Medulla oblongata (tissue), 1 donor: ENCODE data around the gene SAYSD1.
A peak's percentile ranks its signal among the peaks of the same experiment; 100 is the strongest.

Source experiments
- DNase-seq: peaks from one replicate; pipeline ENCODE4 v3.0.0-alpha.2; 2015; ENCODE audit errors: extremely low spot score

Gene SAYSD1

GRCh38 chr6:39108041-39108839 lies 6.7 kb downstream of the SAYSD1 start:
- no peak for DNase-seq

DNA sequence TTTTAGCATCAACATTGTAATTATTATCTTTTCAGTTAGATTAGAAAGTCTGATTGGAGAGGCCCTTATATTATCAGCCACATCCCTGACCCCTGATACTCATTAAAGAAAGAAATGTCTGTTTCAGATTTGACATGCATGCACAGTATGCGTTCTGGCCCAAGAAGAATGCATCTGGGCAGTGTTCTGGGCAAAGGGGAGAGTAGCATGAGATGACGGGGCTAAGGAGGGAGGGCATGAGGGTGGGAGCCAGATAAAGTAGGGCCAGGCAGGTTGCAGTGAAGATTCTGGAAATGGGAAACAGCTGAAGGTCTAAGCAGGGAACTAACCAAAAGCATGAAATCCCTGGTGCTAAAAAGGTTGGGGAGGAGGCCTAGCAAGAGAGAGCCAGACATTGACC lies 7.3 kb downstream of the SAYSD1 start:
- DNase-seq = no peak

DNA sequence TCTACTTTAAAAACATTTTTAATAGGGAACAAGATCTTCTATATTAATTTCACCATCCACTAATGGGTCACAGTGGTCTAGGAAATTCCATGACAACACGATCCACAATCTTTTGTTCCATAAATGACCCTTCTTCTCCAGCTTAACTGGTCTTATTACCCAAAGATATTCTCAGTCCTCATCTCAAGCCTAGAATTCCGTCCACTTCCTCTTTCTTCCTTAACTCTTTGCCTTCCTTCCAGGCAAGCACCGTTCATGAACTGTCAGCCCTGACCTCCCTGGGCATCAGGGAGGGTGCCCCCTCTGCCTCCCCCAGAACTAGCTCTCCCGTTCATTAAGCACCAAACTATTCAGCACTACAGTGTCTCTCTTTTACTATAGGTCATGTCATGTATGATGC lies 8.0 kb downstream of the SAYSD1 start:
- no peak for DNase-seq

- DNase-seq = no peak
Observed at GRCh38 chr6:39104528-39104927, 10.5 kb downstream of the SAYSD1 start.

DNA sequence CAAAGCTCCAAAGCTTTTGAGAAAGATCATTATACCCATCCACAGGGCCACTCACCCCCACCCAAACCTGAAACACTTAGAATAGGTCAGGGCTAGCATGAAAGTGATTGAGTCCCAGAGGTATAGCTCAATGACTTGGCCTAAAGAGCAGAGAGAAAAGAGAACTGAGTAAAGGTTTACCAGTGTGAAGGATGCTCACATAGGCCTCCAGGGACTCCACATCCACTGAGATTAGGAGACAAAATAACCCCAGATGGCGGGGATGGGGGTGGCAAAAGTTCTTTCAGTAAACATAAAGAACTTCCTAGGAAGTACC lies 12.2 kb downstream of the SAYSD1 start:
- DNase-seq = no peak

DNA sequence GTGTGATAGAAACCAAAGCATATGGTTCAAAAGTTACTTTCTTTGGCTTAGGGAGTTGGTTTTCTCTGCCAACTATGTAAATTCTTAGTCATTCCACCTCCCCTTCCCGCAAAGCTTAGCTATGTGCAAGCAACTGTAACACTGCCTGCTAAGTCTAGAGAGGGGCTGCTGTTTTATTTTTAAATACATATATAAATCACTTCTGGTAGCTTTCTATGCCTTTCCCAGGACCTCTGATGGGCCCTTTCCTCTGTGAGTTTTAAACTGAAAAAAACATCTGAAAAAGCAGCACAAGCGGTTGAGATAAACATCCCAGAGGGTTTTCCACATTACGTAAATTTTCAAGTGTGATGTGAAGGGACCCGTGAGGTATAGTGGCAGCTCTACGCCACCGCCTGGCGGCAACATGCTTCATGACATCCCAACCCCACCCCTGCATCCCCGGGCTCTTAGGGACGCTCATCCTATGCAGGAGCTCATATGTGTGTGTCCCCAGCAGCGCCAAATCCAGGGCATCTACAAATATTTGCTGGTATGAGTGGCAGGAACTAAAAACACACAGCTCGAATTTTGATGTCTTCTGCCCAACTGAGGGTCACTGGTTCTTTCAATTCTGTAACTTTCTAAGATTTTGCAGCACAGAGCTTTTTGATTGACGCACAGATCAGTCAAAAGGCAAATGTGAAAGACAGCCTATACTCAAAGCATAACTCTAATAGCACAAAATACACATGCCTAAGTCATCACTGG lies 12.7 kb downstream of the SAYSD1 start:
- DNase-seq = no peak

DNA sequence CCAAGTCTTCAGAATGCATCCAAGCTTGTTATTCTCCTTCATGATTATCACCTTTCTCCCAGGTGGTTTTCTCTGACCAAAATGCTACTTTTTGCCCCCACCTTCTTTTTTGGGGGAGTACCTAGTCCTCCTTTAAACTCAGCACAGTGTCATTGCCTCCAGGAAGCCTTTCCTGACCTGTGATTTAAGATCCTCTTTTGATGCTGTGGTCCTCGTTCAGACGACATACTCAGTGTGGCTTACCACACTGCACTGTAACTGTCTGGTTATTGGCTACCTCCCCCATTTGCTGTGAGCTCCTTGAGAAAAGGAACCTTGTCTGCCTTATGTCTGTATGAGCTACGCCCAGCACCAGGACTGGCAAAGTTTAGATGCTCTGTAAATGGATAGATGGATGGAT lies 14.6 kb downstream of the SAYSD1 start:
- no peak for DNase-seq

DNA sequence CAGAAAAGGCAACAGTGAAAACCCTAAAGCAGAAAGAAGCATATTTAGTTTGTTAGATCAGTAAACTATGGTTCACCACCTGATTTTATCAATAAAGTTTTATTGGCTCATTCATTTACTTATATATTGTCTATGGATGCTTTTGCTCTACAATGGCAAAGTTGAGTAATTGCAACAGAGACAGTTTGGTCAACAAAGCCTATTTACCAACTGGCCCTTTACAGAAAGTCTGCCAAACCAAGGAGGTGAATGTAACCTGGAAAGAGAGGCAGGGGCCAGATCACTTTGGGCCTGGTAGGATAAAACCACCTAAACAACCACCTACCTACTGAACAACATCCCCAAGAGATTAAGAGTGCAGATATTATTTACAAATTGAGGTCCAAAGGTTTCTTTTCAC lies 19.4 kb downstream of the SAYSD1 start:
- no peak for DNase-seq

DNA sequence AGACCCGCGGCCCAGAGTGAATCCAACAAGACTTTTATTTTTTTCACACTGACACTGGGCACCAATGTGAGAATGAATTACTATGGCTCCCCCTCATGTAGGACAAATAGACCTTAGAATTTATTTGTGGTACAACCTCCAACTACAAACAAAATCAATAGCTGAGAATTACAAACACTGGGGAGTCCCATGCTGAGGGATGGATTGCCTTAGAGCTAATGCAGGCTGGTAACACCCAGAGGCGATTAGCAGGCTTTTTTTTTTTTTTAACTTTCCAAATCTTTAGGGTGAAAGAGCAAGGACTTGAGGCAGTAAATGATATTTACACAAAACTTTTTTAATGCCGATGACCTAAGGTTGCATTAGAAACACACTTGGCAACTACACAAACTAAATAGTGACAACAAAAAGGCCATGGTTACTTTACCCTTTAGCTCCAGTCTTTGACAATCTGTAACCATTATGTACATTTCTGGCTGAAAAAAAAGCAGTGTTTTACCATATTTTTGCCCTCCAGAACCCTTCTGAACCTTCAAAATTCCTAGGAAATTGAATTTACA lies 21.8 kb downstream of the SAYSD1 start:
- DNase-seq = no peak

GRCh38 chr6:39092124-39092523 lies 22.9 kb downstream of the SAYSD1 start:
- no peak for DNase-seq

DNA sequence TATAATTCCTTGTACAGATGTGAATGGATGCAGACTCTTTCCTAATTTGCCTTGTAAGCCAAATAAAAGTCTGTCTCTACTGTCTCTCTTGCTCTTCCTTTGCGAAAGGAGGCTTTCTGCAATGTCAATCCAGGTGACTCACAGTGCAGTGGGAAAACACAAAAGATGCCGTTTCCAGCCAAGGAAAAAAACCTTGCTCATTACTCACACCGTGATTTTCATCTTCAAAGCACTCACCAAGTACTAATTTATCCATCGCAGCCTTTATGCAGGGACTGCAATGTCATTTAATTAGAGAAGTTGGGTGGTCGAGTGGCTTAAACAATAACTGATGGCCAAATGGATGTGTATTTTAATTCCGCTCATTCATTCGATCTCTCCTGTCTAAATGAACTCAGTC lies 23.8 kb downstream of the SAYSD1 start:
- DNase-seq = no peak

DNA sequence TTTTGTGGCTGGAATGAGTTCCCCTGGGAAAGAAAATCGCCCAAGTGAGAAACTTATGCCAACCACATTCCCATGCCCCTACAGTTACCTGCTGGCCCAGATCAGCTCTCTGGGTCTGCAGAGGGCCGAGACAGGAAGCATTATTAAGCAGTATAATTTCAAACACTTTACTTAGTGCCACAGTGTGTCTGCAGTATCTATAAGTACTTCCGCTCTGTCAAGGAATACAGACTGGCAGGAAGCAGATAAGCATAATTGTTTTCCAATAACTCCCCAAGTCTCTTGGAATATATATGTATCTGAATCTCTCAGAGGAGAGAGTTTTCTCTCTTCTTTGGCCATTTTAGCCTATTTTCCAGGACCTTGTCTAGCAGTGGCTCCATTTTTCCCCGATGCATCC lies 24.9 kb downstream of the SAYSD1 start:
- DNase-seq = no peak

DNA sequence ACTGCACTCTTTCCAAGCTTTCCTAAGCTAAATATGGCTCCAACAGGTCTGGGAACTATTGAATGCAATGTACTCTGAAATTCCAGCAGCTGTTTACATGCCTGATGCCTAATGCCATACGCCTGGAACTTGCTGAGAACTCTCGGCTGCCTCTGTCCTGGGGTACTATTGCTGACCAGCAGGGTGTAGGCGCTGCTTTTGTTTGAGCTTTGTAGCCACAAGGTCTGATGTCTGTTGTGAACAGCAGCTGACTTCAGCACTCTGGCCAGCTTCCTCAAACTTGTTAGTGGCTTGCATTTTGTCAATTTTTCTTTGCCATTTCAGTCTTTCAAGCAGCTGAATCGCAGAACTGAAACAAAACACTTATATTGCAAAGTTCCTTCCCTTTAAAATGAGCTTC lies 26.7 kb downstream of the SAYSD1 start:
- peak; percentile 77 for DNase-seq

GRCh38 chr6:39087197-39087596 lies 27.8 kb downstream of the SAYSD1 start:
- no peak for DNase-seq

DNA sequence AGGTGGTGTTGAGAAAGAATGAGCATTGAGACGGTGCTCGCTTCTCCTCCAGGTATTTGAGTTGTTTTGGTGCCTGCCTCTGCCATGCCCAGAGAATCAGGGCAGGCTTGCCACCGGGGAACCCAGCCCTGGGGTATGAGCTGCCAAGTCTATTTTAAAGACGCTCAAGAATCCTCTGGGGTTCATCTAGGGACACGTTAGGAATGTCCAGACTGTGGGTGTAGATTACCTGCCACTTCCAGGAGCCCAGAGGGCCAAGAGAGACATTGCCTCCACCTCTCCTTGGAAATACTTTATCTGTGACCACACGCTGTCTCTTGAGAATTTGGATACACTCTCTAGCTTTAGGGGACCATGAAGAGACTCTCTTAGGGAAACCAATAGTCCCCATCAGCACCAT lies 28.3 kb downstream of the SAYSD1 start:
- no peak for DNase-seq

DNA sequence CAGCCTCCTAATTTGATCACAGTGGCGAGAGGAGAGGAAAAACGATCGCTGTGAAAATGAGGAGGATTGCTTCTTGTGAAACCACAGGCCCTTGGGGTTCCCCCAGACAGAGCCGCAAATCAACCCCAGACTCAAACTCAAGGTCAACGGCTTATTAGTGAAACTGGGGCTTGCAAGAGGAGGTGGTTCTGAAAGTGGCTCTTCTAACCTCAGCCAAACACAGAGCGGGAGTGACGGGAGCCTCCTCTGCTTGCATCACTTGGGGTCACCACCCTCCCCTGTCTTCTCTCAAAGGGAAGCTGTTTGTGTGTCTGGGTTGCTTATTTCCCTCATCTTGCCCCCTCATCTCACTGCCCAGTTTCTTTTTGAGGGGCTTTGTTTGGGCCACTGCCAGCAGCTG lies 28.7 kb downstream of the SAYSD1 start:
- no peak for DNase-seq

DNA sequence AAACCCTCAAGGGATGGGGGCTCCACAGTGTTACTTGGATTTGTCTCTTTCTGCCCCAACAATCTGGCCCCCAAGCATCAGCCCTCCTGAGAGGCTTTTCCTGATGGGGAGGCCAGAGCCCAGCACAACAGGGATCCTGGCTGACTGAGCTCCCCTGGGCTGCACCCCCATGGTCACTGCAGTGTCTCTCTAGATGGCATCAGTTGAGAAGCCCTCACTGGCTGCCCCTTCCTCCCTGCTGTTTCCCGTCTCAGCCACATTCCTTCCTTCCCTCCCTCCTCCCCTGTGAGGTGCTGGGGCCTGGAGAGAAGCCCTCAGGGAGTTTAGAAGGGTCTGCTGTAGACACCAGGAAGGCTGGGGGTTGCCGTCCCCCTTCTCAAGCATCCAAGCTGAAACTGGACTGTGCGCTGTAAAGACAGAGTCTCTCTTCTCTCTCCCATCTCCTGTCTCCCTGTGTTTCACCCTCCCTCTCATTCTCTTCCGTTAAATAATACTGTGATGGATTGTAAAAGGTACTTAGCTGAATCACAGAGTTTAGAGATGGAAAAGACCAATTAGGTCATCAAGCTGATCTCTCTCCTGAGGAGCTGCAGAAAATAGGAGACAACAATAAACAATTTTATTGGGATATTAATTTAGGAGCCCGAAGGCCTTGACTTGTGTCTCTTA lies 29.7 kb downstream of the SAYSD1 start:
- DNase-seq = no peak

DNA sequence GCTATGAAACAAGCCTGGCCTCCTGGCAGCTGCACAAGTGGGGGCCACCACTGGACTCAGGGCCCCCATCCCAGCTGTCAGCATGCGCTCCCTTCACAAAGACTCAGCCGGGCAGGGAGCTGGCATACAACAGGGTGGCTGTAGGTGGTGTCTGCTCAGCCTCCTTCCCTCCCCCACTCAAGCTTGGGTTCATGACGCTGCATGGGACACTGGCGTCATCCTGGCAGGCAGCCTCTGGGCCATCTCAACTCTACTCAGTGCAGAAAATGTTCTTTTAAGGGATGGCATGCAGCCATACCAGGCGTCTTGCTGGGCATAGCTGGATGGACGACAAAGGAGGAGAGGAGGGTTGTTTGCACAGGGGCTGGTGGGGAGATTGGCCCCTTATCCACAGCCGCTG lies 30.5 kb downstream of the SAYSD1 start:
- peak; percentile 54 for DNase-seq

DNA sequence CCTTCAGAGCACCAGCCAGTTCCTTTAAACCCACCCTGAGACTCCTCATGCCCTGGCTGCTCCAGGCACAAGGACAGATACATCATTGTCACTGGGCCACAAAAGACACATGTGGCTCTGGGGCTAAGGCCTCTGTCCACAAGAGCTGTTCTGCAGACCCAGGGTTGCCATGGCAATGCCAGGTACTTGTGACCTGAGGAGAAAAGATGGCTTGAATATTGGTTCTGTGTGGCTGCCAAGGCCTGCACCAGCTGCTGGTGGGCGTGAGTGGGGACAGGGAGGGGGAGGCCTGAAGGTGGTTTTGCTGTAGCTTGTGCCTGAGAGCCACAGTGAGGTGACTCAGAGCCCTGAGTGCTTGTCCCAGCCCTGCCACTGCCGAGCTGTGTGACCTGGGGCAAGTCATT lies 31.8 kb downstream of the SAYSD1 start:
- DNase-seq = no peak

GRCh38 chr6:39082310-39082709 lies 32.7 kb downstream of the SAYSD1 start:
- no peak for DNase-seq

GRCh38 chr6:39080246-39080875 lies 34.6 kb downstream of the SAYSD1 start:
- no peak for DNase-seq
